ENCODE data around the gene HLX.

HLX gene

GRCh38 chr1:220895412-220895946 lies 16.2 kb downstream of the HLX start:
- no peak for DNase-seq
- Histone ChIP-seq H3K4me3 (ENCODE audit: low read depth, low read length) (no peak overlapping the region), H3K27me3 (replicated peaks) (peaks cover 62% of the 10 kb centered on the region), H3K36me3 (replicated peaks) (no peaks in the 10 kb centered on the region), H3K27ac (no peak overlapping the region)
- TF ChIP-seq CTCF (IDR thresholded peaks at IDR 0.05; ENCODE audit: low read depth, low read length, missing control alignments): no peak
- in situ Hi-C loops (cut with HindIII; ENCODE audit: low pct_ligation_motif_present, low sequenced_read_pairs): loop anchor here (25.0 kb wide), 1 partner anchor 542 kb away; no protein-coding TSS in a partner anchor

GRCh38 chr1:220896092-220896491 lies 16.8 kb downstream of the HLX start:
- Histone ChIP-seq H3K27ac (no peak overlapping the region), H3K36me3 (replicated peaks) (no peaks in the 10 kb centered on the region), H3K27me3 (replicated peaks) (peaks cover 56% of the 10 kb centered on the region), H3K4me3 (ENCODE audit: low read depth, low read length) (no peak overlapping the region)
- no peak for TF ChIP-seq CTCF (IDR thresholded peaks at IDR 0.05; ENCODE audit: low read depth, low read length, missing control alignments)
- no peak for DNase-seq
- in situ Hi-C loops (cut with HindIII; ENCODE audit: low pct_ligation_motif_present, low sequenced_read_pairs): loop anchor here (25.0 kb wide), 1 partner anchor 541 kb away; no protein-coding TSS in a partner anchor

- Histone ChIP-seq H3K4me3 (ENCODE audit: low read depth, low read length) (no peak overlapping the region), H3K27ac (no peak overlapping the region), H3K36me3 (replicated peaks) (no peaks in the 10 kb centered on the region), H3K27me3 (replicated peaks) (peaks cover 8% of the 10 kb centered on the region)
- DNase-seq: no peak
- no peak for TF ChIP-seq CTCF (IDR thresholded peaks at IDR 0.05; ENCODE audit: low read depth, low read length, missing control alignments)
- in situ Hi-C loops (cut with HindIII; ENCODE audit: low pct_ligation_motif_present, low sequenced_read_pairs): no loop called here
Observed at GRCh38 chr1:220900842-220901241, 21.6 kb downstream of the HLX start.

- H3K4me3 ChIP-seq (ENCODE audit: low read depth, low read length): no peak overlapping the region
- no peak for DNase-seq
- no peaks in the 10 kb centered on the region for H3K27me3 ChIP-seq (replicated peaks)
- H3K36me3 ChIP-seq (replicated peaks): no peaks in the 10 kb centered on the region
- TF ChIP-seq CTCF (IDR thresholded peaks at IDR 0.05; ENCODE audit: low read depth, low read length, missing control alignments): no peak
- H3K27ac ChIP-seq: no peak overlapping the region
- in situ Hi-C loops (cut with HindIII; ENCODE audit: low pct_ligation_motif_present, low sequenced_read_pairs): no loop called here
Observed at GRCh38 chr1:220901881-220902280, 22.6 kb downstream of the HLX start.

- Histone ChIP-seq H3K36me3 (replicated peaks) (no peaks in the 10 kb centered on the region), H3K4me3 (ENCODE audit: low read depth, low read length) (no peak overlapping the region), H3K27me3 (replicated peaks) (no peaks in the 10 kb centered on the region), H3K27ac (no peak overlapping the region)
- in situ Hi-C loops (cut with HindIII; ENCODE audit: low pct_ligation_motif_present, low sequenced_read_pairs): no loop called here
- TF ChIP-seq CTCF (IDR thresholded peaks at IDR 0.05; ENCODE audit: low read depth, low read length, missing control alignments): no peak
- DNase-seq: no peak
Observed at GRCh38 chr1:220902916-220903315, 23.7 kb downstream of the HLX start.

GRCh38 chr1:220904876-220905275 lies 25.6 kb downstream of the HLX start:
- DNase-seq: no peak
- in situ Hi-C loops (cut with HindIII; ENCODE audit: low pct_ligation_motif_present, low sequenced_read_pairs): no loop called here
- Histone ChIP-seq H3K36me3 (replicated peaks) (no peaks in the 10 kb centered on the region), H3K27ac (no peak overlapping the region), H3K4me3 (ENCODE audit: low read depth, low read length) (no peak overlapping the region), H3K27me3 (replicated peaks) (no peaks in the 10 kb centered on the region)
- TF ChIP-seq CTCF (IDR thresholded peaks at IDR 0.05; ENCODE audit: low read depth, low read length, missing control alignments): no peak

Measured in brain microvascular endothelial cell (primary cell).